GM18519 (cell line): ENCODE measurements around the gene SPCS2.

Experiments
- ATAC-seq: cut with Tn5 transposase; IDR thresholded peaks from one replicate; pipeline ENCODE4 v1.9.1; 2021; ENCODE audit warnings: mild to moderate bottlenecking, moderate library complexity; ENCODE audit not compliant: unreplicated experiment, low FRiP score

The SPCS2 gene

GRCh38 chr11:74948898-74949752 lies at the start of gene SPCS2, which contains the start of gene XRRA1:
SPCS2 (plus strand) TSS chr11:74949266; CDS start chr11:74949286, 20 bp downstream.
XRRA1 (minus strand) TSS chr11:74949091; CDS start chr11:74940878, 8,213 bp downstream.
- ATAC-seq = peak; percentile 84

GRCh38 chr11:74902342-74902741 lies 46.7 kb upstream of the SPCS2 start:
- no peak for ATAC-seq

- ATAC-seq = no peak
These were observed 43.7 kb upstream of the SPCS2 start for GRCh38 chr11:74905326-74905725.

GRCh38 chr11:74909385-74909784 lies 39.7 kb upstream of the SPCS2 start:
- no peak for ATAC-seq

- ATAC-seq = no peak
These were observed 39.3 kb upstream of the SPCS2 start for GRCh38 chr11:74909812-74910211.

- ATAC-seq = no peak
These were observed 25.9 kb upstream of the SPCS2 start for GRCh38 chr11:74923125-74923524.

- no peak for ATAC-seq
These were observed 23.8 kb upstream of the SPCS2 start for GRCh38 chr11:74925281-74925680.

- no peak for ATAC-seq
These were observed 22.6 kb upstream of the SPCS2 start for GRCh38 chr11:74926304-74927030.

- ATAC-seq = no peak
These were observed 21.6 kb upstream of the SPCS2 start for GRCh38 chr11:74927496-74927895.

- no peak for ATAC-seq
These were observed 19.4 kb upstream of the SPCS2 start for GRCh38 chr11:74929431-74930363.

- no peak for ATAC-seq
These were observed 16.9 kb upstream of the SPCS2 start for GRCh38 chr11:74932169-74932568.

GRCh38 chr11:74932797-74933196 lies 16.3 kb upstream of the SPCS2 start:
- ATAC-seq = no peak

GRCh38 chr11:74933765-74934164 lies 15.3 kb upstream of the SPCS2 start:
- ATAC-seq = no peak

- no peak for ATAC-seq
These were observed 13.8 kb upstream of the SPCS2 start for GRCh38 chr11:74935285-74935684.

- no peak for ATAC-seq
These were observed 13.0 kb upstream of the SPCS2 start for GRCh38 chr11:74936087-74936486.

GRCh38 chr11:74936976-74937375 lies 12.1 kb upstream of the SPCS2 start:
- no peak for ATAC-seq

GRCh38 chr11:74937696-74938475 lies 11.2 kb upstream of the SPCS2 start:
- no peak for ATAC-seq

- ATAC-seq = no peak
These were observed 7.6 kb upstream of the SPCS2 start for GRCh38 chr11:74941492-74941891.

GRCh38 chr11:74942073-74942759 lies 6.8 kb upstream of the SPCS2 start:
- no peak for ATAC-seq
